ENCODE data around the gene SIVA1. TPM values are rescaled to one million over a fixed set of nuclear protein-coding genes. Genes with fewer than 3 reads are reported as not detected.

The SIVA1 gene
- total and polyA plus RNA-seq, 2 of the 4 experiments (the other 2 are of a cell fraction) = 166 to 184 TPM

GRCh38 chr14:104808456-104808855, 55.5 kb downstream of the SIVA1 start:
- ChIA-PET POLR2A (ENCODE audit: unreplicated experiment) (no interaction called here), CTCF (no interaction called here)
- Histone ChIP-seq H3K4ac (ENCODE audit: low read depth, low read length) (no peak overlapping the region), H3K18ac (ENCODE audit: low read depth, low read length) (no peak overlapping the region), H2AFZ (replicated peaks; ENCODE audit: low read length, poor library complexity) (no peak overlapping the region), H3K9me1 (ENCODE audit: insufficient read depth, low read length) (peaks cover 19% of the 10 kb centered on the region), H3K9me3 (ENCODE audit: control insufficient read depth, insufficient read depth, low read length) (no peaks in the 10 kb centered on the region), H4K20me1 (ENCODE audit: insufficient read depth, low read length) (peaks cover 4% of the 10 kb centered on the region; the same call in 1 of the 2 replicates), H3K4me3 (ENCODE audit: insufficient read depth, low read depth, low read length) (no peak overlapping the region), H2BK120ac (ENCODE audit: low read depth, low read length) (no peak overlapping the region), H3K79me1 (ENCODE audit: low read depth in 1 of 2, low read length in 2 of 2) (peaks cover 0 to 16% of the 10 kb centered on the region in 2 experiments; a peak in 2 of 4 replicates), H4K5ac (ENCODE audit: low read depth, low read length) (no peak overlapping the region), H3K36me3 (ENCODE audit: control insufficient read depth, insufficient read depth, low read length) (no peaks in the 10 kb centered on the region; the same call in 1 of the 2 replicates), H3K56ac (ENCODE audit: extremely low read depth, insufficient read depth, low read length) (no peak overlapping the region), H2BK15ac (ENCODE audit: low read depth, low read length) (no peak overlapping the region), H3K23ac (ENCODE audit: low read depth, low read length) (no peak overlapping the region), H4K8ac (ENCODE audit: low read depth in 2 of 2, low read length in 2 of 2) (no peak overlapping the region), H3K9ac (ENCODE audit: low read depth, low read length) (no peak overlapping the region), H3K4me1 (ENCODE audit: control insufficient read depth, insufficient read depth, low read length) (peaks cover 9% of the 10 kb centered on the region; the same call in 1 of the 2 replicates), H3K27me3 (ENCODE audit: control insufficient read depth, insufficient read depth, low read length) (no peaks in the 10 kb centered on the region), H2BK5ac (ENCODE audit: low read depth, low read length, poor library complexity, severe bottlenecking) (no peak overlapping the region), H3K4me2 (ENCODE audit: low read depth, low read length) (no peak overlapping the region), H2AK5ac (ENCODE audit: low read depth, low read length) (no peak overlapping the region), H3K14ac (replicated peaks; ENCODE audit: low read depth, low read length) (no peak overlapping the region), H2BK20ac (ENCODE audit: low read depth, low read length) (no peak overlapping the region), H2AK9ac (replicated peaks; ENCODE audit: low read depth, low read length, poor library complexity) (no peak overlapping the region), H3K27ac (ENCODE audit: insufficient read depth, low read length) (no peak overlapping the region), H4K91ac (ENCODE audit: insufficient read depth, low read depth, low read length) (no peak overlapping the region)
- intact Hi-C loops (cut with micrococcal nuclease) = no loop called here
- TF ChIP-seq SMC3 (IDR thresholded peaks at IDR 0.05; ENCODE audit: low read depth, low read length) (no peak), POLR2A (IDR thresholded peaks at IDR 0.05; ENCODE audit: low read depth, low read length) (no peak)
- TF ChIP-seq, protein P1, sequence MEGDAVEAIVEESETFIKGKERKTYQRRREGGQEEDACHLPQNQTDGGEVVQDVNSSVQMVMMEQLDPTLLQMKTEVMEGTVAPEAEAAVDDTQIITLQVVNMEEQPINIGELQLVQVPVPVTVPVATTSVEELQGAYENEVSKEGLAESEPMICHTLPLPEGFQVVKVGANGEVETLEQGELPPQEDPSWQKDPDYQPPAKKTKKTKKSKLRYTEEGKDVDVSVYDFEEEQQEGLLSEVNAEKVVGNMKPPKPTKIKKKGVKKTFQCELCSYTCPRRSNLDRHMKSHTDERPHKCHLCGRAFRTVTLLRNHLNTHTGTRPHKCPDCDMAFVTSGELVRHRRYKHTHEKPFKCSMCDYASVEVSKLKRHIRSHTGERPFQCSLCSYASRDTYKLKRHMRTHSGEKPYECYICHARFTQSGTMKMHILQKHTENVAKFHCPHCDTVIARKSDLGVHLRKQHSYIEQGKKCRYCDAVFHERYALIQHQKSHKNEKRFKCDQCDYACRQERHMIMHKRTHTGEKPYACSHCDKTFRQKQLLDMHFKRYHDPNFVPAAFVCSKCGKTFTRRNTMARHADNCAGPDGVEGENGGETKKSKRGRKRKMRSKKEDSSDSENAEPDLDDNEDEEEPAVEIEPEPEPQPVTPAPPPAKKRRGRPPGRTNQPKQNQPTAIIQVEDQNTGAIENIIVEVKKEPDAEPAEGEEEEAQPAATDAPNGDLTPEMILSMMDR (conservative IDR thresholded peaks at IDR 0.05; ENCODE audit: low read depth, low read length) = no peak
- DNase-seq = no peak
- ATAC-seq (ENCODE audit: low read depth) = no peak
- 57% methylated on average over 4 of the region's 6 CpGs; no CpG with 5 or more reads in 1 of the 2 experiments for WGBS, 2 experiments (ENCODE audit: extremely low coverage in 2 of 2, insufficient read length in 1 of 2)
- in situ Hi-C loops (cut with MboI; ENCODE audit: low sequenced_read_pairs) = no loop called here
- dilution Hi-C loops (cut with HindIII; ENCODE audit: low sequenced_read_pairs, unreplicated experiment) = no loop called here
- BruUV-seq (replicated peaks) = no TSS peak

Other genes with a start within 250 kb of the SIVA1 start
- gene C14orf180, start 173.4 kb upstream of the SIVA1 start, total RNA-seq (2012; rRNA removed) = not detected in 2 replicates
- not detected in 2 replicates for gene C14orf180, start 173.4 kb upstream of the SIVA1 start, polyA plus RNA-seq (2012; rRNA removed)
- gene TMEM179, start 148.4 kb upstream of the SIVA1 start, total RNA-seq (2012; rRNA removed) = not detected in 2 replicates
- not detected in 2 replicates for gene TMEM179, start 148.4 kb upstream of the SIVA1 start, polyA plus RNA-seq (2012; rRNA removed)
- gene INF2, start 63.5 kb upstream of the SIVA1 start, total RNA-seq (2012; rRNA removed) = 16.8 and 20.0 TPM in 2 replicates
- 62.1 and 76.2 TPM in 2 replicates for gene INF2, start 63.5 kb upstream of the SIVA1 start, polyA plus RNA-seq (2012; rRNA removed)
- gene ADSS1, start 28.9 kb upstream of the SIVA1 start, total RNA-seq (2012; rRNA removed) = 1.8 and 2.5 TPM in 2 replicates
- gene ADSS1, start 28.9 kb upstream of the SIVA1 start, polyA plus RNA-seq (2012; rRNA removed) = 3.9 and 5.2 TPM in 2 replicates
- gene AKT1, start 42.6 kb downstream of the SIVA1 start, total RNA-seq (2012; rRNA removed) = 182 and 193 TPM in 2 replicates
- gene AKT1, start 42.6 kb downstream of the SIVA1 start, polyA plus RNA-seq (2012; rRNA removed) = 221 and 242 TPM in 2 replicates
- 1.1 and 1.3 TPM in 2 replicates for gene ZBTB42, start 48.0 kb downstream of the SIVA1 start, total RNA-seq (2012; rRNA removed)
- 2.3 and 3.6 TPM in 2 replicates for gene ZBTB42, start 48.0 kb downstream of the SIVA1 start, polyA plus RNA-seq (2012; rRNA removed)
- 3.6 and 4.2 TPM in 2 replicates for gene CEP170B, start 112.1 kb downstream of the SIVA1 start, total RNA-seq (2012; rRNA removed)
- 13.1 and 17.5 TPM in 2 replicates for gene CEP170B, start 112.1 kb downstream of the SIVA1 start, polyA plus RNA-seq (2012; rRNA removed)
- not detected in 2 replicates for gene PLD4, start 171.7 kb downstream of the SIVA1 start, total RNA-seq (2012; rRNA removed)
- gene PLD4, start 171.7 kb downstream of the SIVA1 start, polyA plus RNA-seq (2012; rRNA removed) = 0.05 and 0.07 TPM in 2 replicates
- 6.7 and 7.9 TPM in 2 replicates for gene AHNAK2, start 225.2 kb downstream of the SIVA1 start, total RNA-seq (2012; rRNA removed)
- 2.5 and 2.6 TPM in 2 replicates for gene AHNAK2, start 225.2 kb downstream of the SIVA1 start, polyA plus RNA-seq (2012; rRNA removed)
- gene CLBA1, start 232.6 kb downstream of the SIVA1 start, total RNA-seq (2012; rRNA removed) = 2.2 and 2.7 TPM in 2 replicates
- 5.2 and 6.2 TPM in 2 replicates for gene CLBA1, start 232.6 kb downstream of the SIVA1 start, polyA plus RNA-seq (2012; rRNA removed)